Ovary (tissue), 9 donors: ENCODE results near the gene SNX13. TPM values are rescaled to one million over a fixed set of nuclear protein-coding genes. Genes with fewer than 3 reads are reported as not detected.

ENCODE experiments used
- DNase-seq, 5 donors: peaks; one replicate each; pipeline ENCODE4 v3.0.0-alpha.2; 2019 to 2020
- H3K27ac ChIP-seq, 2 donors: fragments of 200-600 bp; one replicate each; pipeline versions ENCODE4 v1.5.1 to v1.8.0; 2019 to 2022
- H3K27me3 ChIP-seq: fragments of 200-600 bp; one replicate; pipeline ENCODE4 v1.8.0; 2022
- H3K36me3 ChIP-seq: fragments of 200-600 bp; sonication (generic); one replicate; pipeline ENCODE4 v1.5.1; 2019
- H3K4me1 ChIP-seq: one replicate; pipeline ENCODE4 v1.8.1; 2013; ENCODE audit warnings: mild to moderate bottlenecking, moderate library complexity; ENCODE audit not compliant: insufficient read depth
- H3K4me3 ChIP-seq: fragments of 200-600 bp; sonication (generic); one replicate; pipeline ENCODE4 v1.5.1; 2017
- H3K9me3 ChIP-seq, 2 donors: fragments of 200-600 bp in 1 of 2; sonication (generic) in 1 of 2; one replicate each; pipeline versions ENCODE4 v1.5.1 to v1.8.1; 2013 to 2019; ENCODE audit warnings: mild to moderate bottlenecking in 1 of 2, moderate library complexity in 1 of 2
- CTCF ChIP-seq, 3 donors: fragments of 450-650 bp in 2 of 3; fragments of 200-600 bp in 1 of 3; IDR thresholded peaks; one replicate each; pipeline versions ENCODE4 v1.5.1 to v1.8.0; 2016 to 2022; ENCODE audit warnings: antibody characterized with exemption in 3 of 3, mild to moderate bottlenecking in 1 of 3
- EP300 ChIP-seq: sonication (generic); formaldehyde crosslinking; IDR thresholded peaks from one replicate; pipeline ENCODE4 v1.6.1; 2017; ENCODE audit warnings: antibody characterized with exemption
- POLR2A ChIP-seq: fragments of 450-650 bp; IDR thresholded peaks from one replicate; pipeline ENCODE4 v1.6.1; 2017; ENCODE audit warnings: antibody characterized with exemption, mild to moderate bottlenecking, moderate library complexity
- WGBS, 3 donors: extraction: QIAGEN DNeasy Blood & Tissue Kit in 1 of 3; methylation state at CpG; one replicate each; pipeline versions ENCODE4 v1.1.5 to v1.1.7; 2013 to 2017; 5-methylcytosine and 5-hydroxymethylcytosine counted together
- intact Hi-C, 4 donors: fragments of 100-400 bp; cut with DNase I; formaldehyde crosslinking; loops; one replicate each; pipeline versions ENCODE4 v1.11.0 to v1.15.1; 2022 to 2023
- polyA plus RNA-seq, 2 donors: library from polyadenylated mRNA; stranded (reverse); fragments of 200-250 nt in 1 of 2; fragments of 350-450 nt in 1 of 2; fragmentation: Illumina TruSeq in 1 of 2; extraction: RNeasy Lipid Tissue Mini Kit (QIAGEN cat#74804) in 1 of 2; gene quantifications; one replicate each; pipeline ENCODE4 v1.2.3, GENCODE V29; 2013 to 2014
- total RNA-seq, 7 donors: library from RNA; depleted of rRNA in 2 of 7; stranded (reverse); fragments of >200 nt in 2 of 7; fragmentation: NEBNext Ultra II Directional in 3 of 7; extraction: Animal tissue kit (Norgen Biotek cat#: 25700) in 3 of 7; gene quantifications; one replicate each; pipeline versions ENCODE4 v1.1.0 to v1.2.4, GENCODE V29; 2016 to 2023
- donor health status: DM: no; HTN: no; CAD: no; lungs with moderate emphysema.
- donor health status: DM: no; HTN: no; CAD: no.
- donor health status: Bipolar disorder and iron deficiency.
- donor health status: DM: yes; HTN: yes; CAD: no.
- donor health status: DM: no; HTN: no; CAD: no.
- donor health status: DM: yes; HTN: yes; CAD: no.

The SNX13 gene
- total and polyA plus RNA-seq, 9 donors = 12.1 to 51.1 (median 46.1) TPM

GRCh38 chr7:17946591-17946990, 6.3 kb upstream of the SNX13 start:
- Histone ChIP-seq H3K36me3 (no peaks in the 10 kb centered on the region), H3K27ac (no peak overlapping the region), H3K4me3 (no peak overlapping the region), H3K27me3 (no peaks in the 10 kb centered on the region), H3K4me1 (no peaks in the 10 kb centered on the region), H3K9me3 (no peaks in the 10 kb centered on the region)
- no peak for DNase-seq
- 49 to 73% (median 63%) methylated on average over 1 of the region's 1 CpG for WGBS, 3 donors
- intact Hi-C loops = no loop called here
- TF ChIP-seq POLR2A = no peak
- no peak for TF ChIP-seq EP300
- TF ChIP-seq CTCF (IDR thresholded peaks at IDR 0.05) = no peak

GRCh38 chr7:17944720-17945119, 4.4 kb upstream of the SNX13 start:
- Histone ChIP-seq H3K36me3 (no peaks in the 10 kb centered on the region), H3K9me3 (no peaks in the 10 kb centered on the region), H3K27ac (no peak overlapping the region), H3K4me3 (no peak overlapping the region), H3K4me1 (no peaks in the 10 kb centered on the region), H3K27me3 (no peaks in the 10 kb centered on the region)
- no peak for DNase-seq
- intact Hi-C loops = no loop called here
- TF ChIP-seq EP300 (no peak), CTCF (IDR thresholded peaks at IDR 0.05) (no peak), POLR2A (no peak)
- WGBS, 3 donors = 91 to 94% (median 93%) methylated on average over 1 of the region's 1 CpG

GRCh38 chr7:17943006-17943405, 2.7 kb upstream of the SNX13 start:
- 97 to 99% (median 98%) methylated on average over 2 of the region's 2 CpGs for WGBS, 3 donors
- no peak for TF ChIP-seq EP300
- TF ChIP-seq CTCF (IDR thresholded peaks at IDR 0.05) = no peak
- TF ChIP-seq POLR2A = no peak

GRCh38 chr7:17942231-17942630, 1.9 kb upstream of the SNX13 start:
- no peak for DNase-seq
- Histone ChIP-seq H3K4me3 (no peak overlapping the region), H3K9me3 (no peaks in the 10 kb centered on the region), H3K36me3 (no peaks in the 10 kb centered on the region), H3K4me1 (peaks cover 1% of the 10 kb centered on the region), H3K27ac (no peak overlapping the region), H3K27me3 (no peaks in the 10 kb centered on the region)
- whole genome bisulfite sequencing, 3 donors = 97 to 100% (median 97%) methylated on average over 1 of the region's 1 CpG
- TF ChIP-seq POLR2A (no peak), CTCF (IDR thresholded peaks at IDR 0.05) (no peak), EP300 (no peak)
- intact Hi-C loops = no loop called here

More at GRCh38 chr7:17943006-17943405, 2.7 kb upstream of the SNX13 start:
- intact Hi-C loops = no loop called here
- DNase-seq = no peak
- Histone ChIP-seq H3K27me3 (no peaks in the 10 kb centered on the region), H3K4me3 (no peak overlapping the region), H3K4me1 (peaks cover 1% of the 10 kb centered on the region), H3K27ac (no peak overlapping the region), H3K9me3 (no peaks in the 10 kb centered on the region), H3K36me3 (no peaks in the 10 kb centered on the region)

GRCh38 chr7:17940951-17941431, 697 bp upstream of the SNX13 start:
- H3K4me1 ChIP-seq = peaks cover 1% of the 10 kb centered on the region
- 13 to 14% (median 13%) methylated on average over 12 of the region's 12 CpGs for WGBS, 3 donors
- H3K27me3 ChIP-seq = no peaks in the 10 kb centered on the region
- intact Hi-C loops = no loop called here
- DNase-seq = no peak
- H3K9me3 ChIP-seq = no peaks in the 10 kb centered on the region
- peak overlapping the region; percentile 93 for H3K4me3 ChIP-seq
- H3K27ac ChIP-seq = peak overlapping the region; percentile 88 to 93
- no peaks in the 10 kb centered on the region for H3K36me3 ChIP-seq
- TF ChIP-seq POLR2A (no peak), EP300 (no peak)
